Neural cell (in vitro differentiated cells): Measurements from ENCODE around the gene NR1D1. TPM values are rescaled to one million over a fixed set of nuclear protein-coding genes. Genes with fewer than 3 reads are reported as not detected.

Experiments used
- H2AFZ ChIP-seq: fragments of 200-600, 300-800 bp; sonication (generic), shearing (Covaris generic); 2 replicates; pipeline ENCODE4 v1.6.0; 2014; ENCODE audit warnings: low read depth, mild to moderate bottlenecking, antibody characterized with exemption, low read length, moderate library complexity
- H3F3A ChIP-seq: fragments of 200-600 bp; shearing (Covaris generic); 2 replicates; pipeline ENCODE4 v1.6.1; 2016; ENCODE audit warnings: mild to moderate bottlenecking, moderate library complexity, mixed read lengths, antibody characterized with exemption, low read length; ENCODE audit not compliant: insufficient read depth, poor library complexity, severe bottlenecking
- H3K27ac ChIP-seq: fragments of 200-600, 300-800 bp; sonication (generic), shearing (Covaris generic); 2 replicates; pipeline ENCODE4 v1.5.1; 2014; ENCODE audit warnings: mild to moderate bottlenecking, low read length, moderate library complexity
- H3K27me3 ChIP-seq: fragments of 300-800, 200-600 bp; sonication (generic), shearing (Covaris generic); 2 replicates; pipeline ENCODE4 v1.6.0; 2014; ENCODE audit warnings: mild to moderate bottlenecking, low read depth, low read length, moderate library complexity; ENCODE audit not compliant: insufficient read depth
- H3K36me3 ChIP-seq: fragments of 300-800, 200-600 bp; sonication (generic), shearing (Covaris generic); 2 replicates; pipeline ENCODE4 v1.5.1; 2014; ENCODE audit warnings: mild to moderate bottlenecking, antibody characterized with exemption, low read length, moderate library complexity; ENCODE audit not compliant: insufficient read depth
- H3K4me2 ChIP-seq: fragments of 300-800, 200-600 bp; sonication (generic), shearing (Covaris generic); 2 replicates; pipeline ENCODE4 v1.6.0; 2014; ENCODE audit warnings: mild to moderate bottlenecking, low read length
- H3K4me3 ChIP-seq: fragments of 300-800, 200-600 bp; sonication (generic), shearing (Covaris generic); 2 replicates; pipeline ENCODE4 v1.5.1; 2014; ENCODE audit warnings: mild to moderate bottlenecking, low read length, moderate library complexity
- H3K79me2 ChIP-seq: fragments of 200-600 bp; shearing (Covaris generic); replicated peaks from 2 replicates; pipeline ENCODE4 v1.6.0; 2014; ENCODE audit warnings: mild to moderate bottlenecking, low read length, moderate library complexity; ENCODE audit not compliant: insufficient read depth
- H3K9ac ChIP-seq: fragments of 300-800, 200-600 bp; sonication (generic), shearing (Covaris generic); 2 replicates; pipeline ENCODE4 v1.6.1; 2016; ENCODE audit warnings: mild to moderate bottlenecking, low read length, mixed read lengths
- H3K9me2 ChIP-seq: fragments of 200-600 bp; shearing (Covaris generic); 2 replicates; pipeline ENCODE4 v1.6.1; 2016; ENCODE audit warnings: mild to moderate bottlenecking, low read length, mixed read lengths; ENCODE audit not compliant: insufficient read depth
- H3K9me3 ChIP-seq: fragments of 200-600, 300-800 bp; sonication (generic), shearing (Covaris generic); 2 replicates; pipeline ENCODE4 v1.6.1; 2016; ENCODE audit warnings: mild to moderate bottlenecking, mixed run types, low read length, moderate library complexity, mixed read lengths
- H4K20me1 ChIP-seq: fragments of 200-600 bp; shearing (Covaris generic); 2 replicates; pipeline ENCODE4 v1.6.1; 2016; ENCODE audit warnings: mild to moderate bottlenecking, mixed run types; ENCODE audit not compliant: insufficient read depth
- EP300 ChIP-seq: fragments of 450-650 bp; conservative IDR thresholded peaks from 2 replicates; pipeline ENCODE4 v1.6.1; 2014; ENCODE audit warnings: antibody characterized with exemption, mild to moderate bottlenecking, moderate library complexity; ENCODE audit not compliant: poor library complexity, severe bottlenecking
- EZH2 ChIP-seq: fragments of 200-600, 300-800 bp; shearing (Covaris generic), sonication (generic); IDR thresholded peaks from 2 replicates; pipeline ENCODE4 v1.6.1; 2014; ENCODE audit warnings: antibody characterized with exemption, low read length, borderline replicate concordance, mild to moderate bottlenecking; ENCODE audit not compliant: insufficient read depth, poor library complexity, severe bottlenecking
- MXI1 ChIP-seq: fragments of 450-650 bp; conservative IDR thresholded peaks from 2 replicates; pipeline ENCODE4 v1.6.1; 2014; ENCODE audit warnings: antibody characterized with exemption, mild to moderate bottlenecking; ENCODE audit not compliant: poor library complexity, severe bottlenecking
- POLR2AphosphoS5 ChIP-seq: IDR thresholded peaks from 2 replicates; pipeline ENCODE4 v1.6.1; 2012
- RAD21 ChIP-seq: fragments of 450-650 bp; conservative IDR thresholded peaks from 2 replicates; pipeline ENCODE4 v1.6.1; 2014; ENCODE audit warnings: antibody characterized with exemption, mild to moderate bottlenecking, moderate library complexity
- SMC3 ChIP-seq: fragments of 450-650 bp; conservative IDR thresholded peaks from 2 replicates; pipeline ENCODE4 v1.6.1; 2014; ENCODE audit warnings: antibody characterized with exemption, mild to moderate bottlenecking, moderate library complexity; ENCODE audit not compliant: poor library complexity
- TAF1 ChIP-seq: IDR thresholded peaks from 2 replicates; pipeline ENCODE4 v1.6.1; 2012; ENCODE audit warnings: low read depth
- polyA plus RNA-seq: library from polyadenylated mRNA; depleted of rRNA; stranded (reverse); fragments of >200 nt; gene quantifications from 2 replicates; pipeline ENCODE4 v1.2.3, GENCODE V29; 2014
- TF ChIP-seq, protein P1 (sequence below): IDR thresholded peaks from 2 replicates; pipeline ENCODE4 v1.6.1; 2012; ENCODE audit warnings: borderline replicate concordance
- TF ChIP-seq, protein P2 (sequence below): fragments of 450-650 bp; IDR thresholded peaks from 2 replicates; pipeline ENCODE4 v1.5.1; 2014; ENCODE audit warnings: antibody characterized with exemption, mild to moderate bottlenecking, moderate library complexity; ENCODE audit not compliant: poor library complexity, severe bottlenecking

The NR1D1 gene
- polyA plus RNA-seq, 1 donor from 2014 or later: 0.73 TPM

DNA sequence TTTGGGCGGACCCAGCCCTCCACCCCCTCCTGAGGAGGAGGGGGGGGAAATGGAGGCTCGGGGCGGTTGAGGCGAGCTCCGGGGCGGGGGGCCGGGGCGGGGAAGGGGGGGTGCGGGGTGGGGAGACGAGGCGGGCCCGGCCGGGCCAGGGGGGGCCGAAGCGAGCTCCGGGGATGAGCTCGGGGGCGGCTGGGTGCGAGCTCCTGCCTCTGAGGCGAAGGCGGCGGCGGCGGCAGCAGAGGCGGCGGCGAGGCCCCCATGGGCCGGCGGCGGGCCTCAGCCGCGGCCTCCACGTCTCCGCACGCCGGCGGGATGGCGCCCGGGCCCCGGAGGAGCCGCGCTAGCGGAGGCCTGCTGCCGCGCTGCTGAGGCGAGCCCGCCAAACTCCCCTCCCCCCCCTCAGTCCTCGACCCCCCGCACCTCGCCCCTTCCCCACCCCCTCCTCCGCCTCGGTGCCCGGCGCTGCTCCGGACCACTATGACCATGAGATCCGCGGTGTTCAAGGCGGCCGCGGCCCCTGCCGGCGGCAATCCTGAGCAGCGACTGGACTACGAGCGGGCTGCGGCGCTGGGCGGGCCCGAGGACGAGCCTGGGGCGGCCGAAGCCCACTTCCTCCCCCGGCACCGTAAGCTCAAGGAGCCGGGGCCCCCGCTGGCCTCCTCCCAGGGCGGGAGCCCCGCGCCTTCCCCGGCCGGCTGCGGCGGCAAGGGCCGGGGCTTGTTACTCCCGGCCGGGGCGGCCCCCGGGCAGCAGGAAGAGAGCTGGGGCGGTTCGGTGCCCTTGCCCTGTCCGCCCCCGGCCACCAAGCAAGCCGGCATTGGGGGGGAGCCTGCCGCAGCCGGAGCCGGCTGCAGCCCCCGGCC lies 22.0 kb upstream of the NR1D1 start:
- H3F3A ChIP-seq: peaks cover 5% of the 10 kb centered on the region
- no peaks in the 10 kb centered on the region for H3K27me3 ChIP-seq
- no peak overlapping the region for H3K4me2 ChIP-seq
- peak overlapping the region; percentile 99 for H3K9ac ChIP-seq
- H3K9me2 ChIP-seq: no peaks in the 10 kb centered on the region
- TF ChIP-seq POLR2AphosphoS5: peak; percentile 8
- TF ChIP-seq EZH2: no peak
- no peak for TF ChIP-seq RAD21
- no peak for TF ChIP-seq MXI1
- H3K27ac ChIP-seq: peak overlapping the region; percentile 98
- no peak overlapping the region for H2AFZ ChIP-seq
- peaks cover 59% of the 10 kb centered on the region for H3K79me2 ChIP-seq
- H4K20me1 ChIP-seq: no peaks in the 10 kb centered on the region
- H3K4me3 ChIP-seq: peak overlapping the region; percentile 100
- H3K9me3 ChIP-seq: no peaks in the 10 kb centered on the region
- H3K36me3 ChIP-seq: no peaks in the 10 kb centered on the region

DNA sequence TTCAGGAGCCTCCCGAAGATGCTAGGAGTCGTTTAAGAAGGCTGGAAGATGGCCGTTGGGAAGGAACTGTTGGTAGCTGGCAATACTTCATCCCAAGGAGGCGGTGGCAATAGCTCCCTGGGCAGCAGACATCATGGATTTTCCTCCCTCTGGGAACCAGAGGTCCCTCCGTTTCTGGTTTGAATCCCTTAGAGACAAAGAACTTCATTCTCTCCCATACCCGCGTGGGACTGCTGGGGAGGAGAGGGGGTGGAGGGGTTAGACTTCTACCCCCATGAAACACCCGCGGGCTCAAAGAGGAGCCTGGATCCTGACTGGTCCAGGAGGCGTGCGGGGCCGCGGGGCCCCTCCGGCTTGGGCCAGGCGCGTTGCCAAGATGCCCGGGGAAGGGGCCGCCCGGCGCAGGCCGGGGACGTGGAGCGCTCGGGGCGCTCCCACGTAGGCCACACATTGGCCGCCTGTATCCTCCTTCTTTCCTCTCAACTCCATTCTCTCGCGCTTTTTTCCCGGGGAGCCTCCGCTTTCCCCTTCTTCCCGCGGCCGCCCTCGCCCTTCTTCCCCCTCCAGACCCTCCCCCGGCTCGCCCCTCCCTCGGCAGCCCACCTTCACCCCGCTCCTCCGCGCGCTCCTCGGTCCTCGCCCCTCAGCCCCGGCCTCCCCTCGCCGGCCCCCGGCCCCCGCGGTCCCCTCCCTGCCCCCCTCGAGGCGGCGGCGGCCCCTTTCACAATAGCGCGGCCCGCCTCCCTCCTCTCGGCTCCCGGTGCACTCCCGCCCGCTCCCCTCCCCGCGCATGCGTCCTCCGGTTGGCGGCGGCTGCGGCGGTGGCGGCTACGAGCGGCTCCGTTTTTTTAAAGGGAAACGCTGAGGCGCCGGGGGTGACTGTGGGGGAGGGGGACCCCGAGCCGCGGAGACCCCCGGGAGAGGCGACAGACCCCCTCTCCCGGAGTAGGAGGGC lies 21.1 kb upstream of the NR1D1 start, which contains the start of gene MSL1:
TSS of gene MSL1 (plus strand) at position 791 of the 955 bp plus-strand sequence. CDS start 642 bp downstream, outside the sequence.
- Histone ChIP-seq H2AFZ (peak within 1 kb of the TSS; percentile 73), H3K4me2 (peak within 1 kb of the TSS; percentile 87), H3K79me2 (peaks cover 51% of the 10 kb centered on the region)

More for the DNA sequence above, 21.1 kb upstream of the NR1D1 start, which contains the start of gene MSL1:
- Histone ChIP-seq H3K27me3 (no peaks in the 10 kb centered on the region), H3K9me3 (no peaks in the 10 kb centered on the region), H4K20me1 (no peaks in the 10 kb centered on the region), H3K4me3 (peak within 1 kb of the TSS; percentile 100), H3K9me2 (no peaks in the 10 kb centered on the region), H3K27ac (peak within 1 kb of the TSS; percentile 98), H3K9ac (peak within 1 kb of the TSS; percentile 99), H3K36me3 (no peaks in the 10 kb centered on the region), H3F3A (peaks cover 5% of the 10 kb centered on the region)
- TF ChIP-seq MXI1: peak; percentile 46
- TF ChIP-seq, protein P1, sequence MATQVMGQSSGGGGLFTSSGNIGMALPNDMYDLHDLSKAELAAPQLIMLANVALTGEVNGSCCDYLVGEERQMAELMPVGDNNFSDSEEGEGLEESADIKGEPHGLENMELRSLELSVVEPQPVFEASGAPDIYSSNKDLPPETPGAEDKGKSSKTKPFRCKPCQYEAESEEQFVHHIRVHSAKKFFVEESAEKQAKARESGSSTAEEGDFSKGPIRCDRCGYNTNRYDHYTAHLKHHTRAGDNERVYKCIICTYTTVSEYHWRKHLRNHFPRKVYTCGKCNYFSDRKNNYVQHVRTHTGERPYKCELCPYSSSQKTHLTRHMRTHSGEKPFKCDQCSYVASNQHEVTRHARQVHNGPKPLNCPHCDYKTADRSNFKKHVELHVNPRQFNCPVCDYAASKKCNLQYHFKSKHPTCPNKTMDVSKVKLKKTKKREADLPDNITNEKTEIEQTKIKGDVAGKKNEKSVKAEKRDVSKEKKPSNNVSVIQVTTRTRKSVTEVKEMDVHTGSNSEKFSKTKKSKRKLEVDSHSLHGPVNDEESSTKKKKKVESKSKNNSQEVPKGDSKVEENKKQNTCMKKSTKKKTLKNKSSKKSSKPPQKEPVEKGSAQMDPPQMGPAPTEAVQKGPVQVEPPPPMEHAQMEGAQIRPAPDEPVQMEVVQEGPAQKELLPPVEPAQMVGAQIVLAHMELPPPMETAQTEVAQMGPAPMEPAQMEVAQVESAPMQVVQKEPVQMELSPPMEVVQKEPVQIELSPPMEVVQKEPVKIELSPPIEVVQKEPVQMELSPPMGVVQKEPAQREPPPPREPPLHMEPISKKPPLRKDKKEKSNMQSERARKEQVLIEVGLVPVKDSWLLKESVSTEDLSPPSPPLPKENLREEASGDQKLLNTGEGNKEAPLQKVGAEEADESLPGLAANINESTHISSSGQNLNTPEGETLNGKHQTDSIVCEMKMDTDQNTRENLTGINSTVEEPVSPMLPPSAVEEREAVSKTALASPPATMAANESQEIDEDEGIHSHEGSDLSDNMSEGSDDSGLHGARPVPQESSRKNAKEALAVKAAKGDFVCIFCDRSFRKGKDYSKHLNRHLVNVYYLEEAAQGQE: peak; percentile 31
- no peak for TF ChIP-seq EP300
- TF ChIP-seq EZH2: no peak
- peak; percentile 88 for TF ChIP-seq POLR2AphosphoS5
- TF ChIP-seq SMC3: no peak
- TF ChIP-seq, protein P2, sequence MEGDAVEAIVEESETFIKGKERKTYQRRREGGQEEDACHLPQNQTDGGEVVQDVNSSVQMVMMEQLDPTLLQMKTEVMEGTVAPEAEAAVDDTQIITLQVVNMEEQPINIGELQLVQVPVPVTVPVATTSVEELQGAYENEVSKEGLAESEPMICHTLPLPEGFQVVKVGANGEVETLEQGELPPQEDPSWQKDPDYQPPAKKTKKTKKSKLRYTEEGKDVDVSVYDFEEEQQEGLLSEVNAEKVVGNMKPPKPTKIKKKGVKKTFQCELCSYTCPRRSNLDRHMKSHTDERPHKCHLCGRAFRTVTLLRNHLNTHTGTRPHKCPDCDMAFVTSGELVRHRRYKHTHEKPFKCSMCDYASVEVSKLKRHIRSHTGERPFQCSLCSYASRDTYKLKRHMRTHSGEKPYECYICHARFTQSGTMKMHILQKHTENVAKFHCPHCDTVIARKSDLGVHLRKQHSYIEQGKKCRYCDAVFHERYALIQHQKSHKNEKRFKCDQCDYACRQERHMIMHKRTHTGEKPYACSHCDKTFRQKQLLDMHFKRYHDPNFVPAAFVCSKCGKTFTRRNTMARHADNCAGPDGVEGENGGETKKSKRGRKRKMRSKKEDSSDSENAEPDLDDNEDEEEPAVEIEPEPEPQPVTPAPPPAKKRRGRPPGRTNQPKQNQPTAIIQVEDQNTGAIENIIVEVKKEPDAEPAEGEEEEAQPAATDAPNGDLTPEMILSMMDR: no peak
- TF ChIP-seq TAF1: peak; percentile 41
- no peak for TF ChIP-seq RAD21
